Right lobe of liver (tissue), 6 donors: ENCODE measurements around the gene MAP3K1. TPM values are rescaled to one million over a fixed set of nuclear protein-coding genes. Genes with fewer than 3 reads are reported as not detected.
A peak's percentile ranks its signal among the peaks of the same experiment; 100 is the strongest.

Source experiments
- ATAC-seq, 4 donors: fragments of 200-7000 bp; cut with Tn5 transposase; one replicate each; pipeline ENCODE4 v1.9.1; 2020; ENCODE audit warnings: mild to moderate bottlenecking in 4 of 4, moderate library complexity in 4 of 4
- DNase-seq, 3 donors: peaks; one replicate each; pipeline ENCODE4 v3.0.0-alpha.2; 2020
- H3K27ac ChIP-seq, 3 donors: fragments of 200-600 bp; one replicate each; pipeline ENCODE4 v1.8.0; 2022
- H3K27me3 ChIP-seq, 2 donors: fragments of 200-600 bp; one replicate each; pipeline ENCODE4 v1.8.0; 2022
- H3K36me3 ChIP-seq, 4 donors: fragments of 200-600 bp; sonication (generic) in 1 of 4; one replicate each; pipeline versions ENCODE4 v1.5.1 to v1.8.0; 2017 to 2022; ENCODE audit warnings: control low read depth in 1 of 4
- H3K4me1 ChIP-seq, 4 donors: fragments of 200-600 bp; sonication (generic) in 1 of 4; one replicate each; pipeline versions ENCODE4 v1.5.1 to v1.8.0; 2017 to 2022; ENCODE audit warnings: control low read depth in 1 of 4
- H3K4me3 ChIP-seq, 3 donors: fragments of 200-600 bp; one replicate each; pipeline ENCODE4 v1.8.0; 2022
- H3K9me3 ChIP-seq, 4 donors: fragments of 200-600 bp; sonication (generic) in 1 of 4; one replicate each; pipeline versions ENCODE4 v1.5.1 to v1.8.0; 2017 to 2022; ENCODE audit warnings: control low read depth in 1 of 4
- CTCF ChIP-seq, 4 donors: fragments of 200-600 bp in 3 of 4; fragments of 450-650 bp in 1 of 4; IDR thresholded peaks; one replicate each; pipeline versions ENCODE4 v1.5.1 to v1.8.0; 2016 to 2022; ENCODE audit warnings: antibody characterized with exemption in 4 of 4, mild to moderate bottlenecking in 2 of 4
- POLR2A ChIP-seq: fragments of 450-650 bp; IDR thresholded peaks from one replicate; pipeline ENCODE4 v1.6.1; 2017; ENCODE audit warnings: antibody characterized with exemption, mild to moderate bottlenecking
- WGBS: methylation state at CpG from one replicate; pipeline ENCODE4 v1.1.6; 2018; ENCODE audit warnings: low coverage, low lambda C conversion rate; ENCODE audit not compliant: insufficient coverage; ENCODE audit errors: missing lambda C conversion rate; 5-methylcytosine and 5-hydroxymethylcytosine counted together
- intact Hi-C, 2 donors: fragments of 100-400 bp; cut with DNase I; formaldehyde crosslinking; loops; one replicate each; pipeline versions ENCODE4 v1.11.2 to v1.14.1; 2022
- total RNA-seq, 6 experiments: library from RNA; depleted of rRNA in 2 of 6; stranded (reverse); fragments of >200 nt in 2 of 6; fragmentation: NEBNext Ultra II Directional in 3 of 6; extraction: Animal tissue kit (Norgen Biotek cat#: 25700) in 3 of 6; gene quantifications; one replicate each; pipeline versions ENCODE4 v1.1.0 to v1.2.4, GENCODE V29; 2016 to 2023
- donor health status: DM: no; HTN: yes; CAD: no.
- donor health status: DM: no; HTN: no; CAD: no.
- donor health status: DM: no; HTN: no; CAD: no.
- donor health status: DM: no; HTN: yes; CAD: no.
- donor health status: DM: no; HTN: yes; CAD: no.

The MAP3K1 gene
- total RNA-seq, 6 experiments from 2014 or later, result 6.3 to 10.3 (median 8.3) TPM

- Histone ChIP-seq H3K4me3 (no peak overlapping the region), H3K27ac (peak overlapping the region in 2 of 3 donors; percentile 71 to 80), H3K4me1 (peaks cover 0 to 20% (median 6%) of the 10 kb centered on the region in 4 donors), H3K9me3 (no peaks in the 10 kb centered on the region), H3K27me3 (no peaks in the 10 kb centered on the region), H3K36me3 (peaks cover 0 to 8% (median 4%) of the 10 kb centered on the region in 4 donors)
- DNase-seq (peak; percentile 58 to 91 (median 83)), ATAC-seq (peak; percentile 99 to 100 (median 99))
- TF ChIP-seq CTCF (IDR thresholded peaks at IDR 0.05) (no peak), POLR2A (no peak)
- intact Hi-C loops, result no loop called here
- WGBS, result 0% methylated on average over 1 of the region's 2 CpGs
Observed at GRCh38 chr5:56917534-56917933, 102.2 kb downstream of the MAP3K1 start.

DNA sequence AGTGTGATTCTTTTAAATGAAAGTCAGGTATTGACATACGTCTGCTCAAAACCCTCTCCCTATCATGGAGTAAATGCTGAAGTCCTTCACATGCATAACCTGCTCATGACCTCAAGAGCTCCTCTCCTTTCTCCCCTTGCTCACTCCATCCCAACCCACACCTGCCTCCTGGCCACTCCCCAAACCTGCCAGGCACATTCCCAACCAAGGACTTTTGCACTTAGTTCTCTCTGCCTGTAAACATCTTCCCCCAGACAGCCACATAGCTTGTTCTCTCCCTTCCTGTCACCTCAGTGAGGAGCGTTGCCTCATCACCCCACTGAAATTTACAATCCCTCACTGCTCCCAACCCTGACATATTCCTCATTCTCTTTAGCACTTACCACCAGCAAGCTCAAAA is 102.7 kb downstream of the MAP3K1 start:
- TF ChIP-seq CTCF (IDR thresholded peaks at IDR 0.05), result no peak
- ATAC-seq (peak; percentile 58 to 79 (median 78)), DNase-seq (peak; percentile 29 to 69 (median 61))
- no peaks in the 10 kb centered on the region for H3K9me3 ChIP-seq
- intact Hi-C loops, result no loop called here
- H3K4me3 ChIP-seq, result no peak overlapping the region
- peaks cover 0 to 13% (median 5%) of the 10 kb centered on the region in 4 donors for H3K36me3 ChIP-seq
- WGBS, result 38% methylated on average over 2 of the region's 2 CpGs
- H3K27me3 ChIP-seq, result no peaks in the 10 kb centered on the region
- H3K4me1 ChIP-seq, result peaks cover 0 to 20% (median 6%) of the 10 kb centered on the region in 4 donors
- H3K27ac ChIP-seq, result peak overlapping the region in 2 of 3 donors; percentile 71 to 80

- peaks cover 0 to 20% (median 6%) of the 10 kb centered on the region in 4 donors for H3K4me1 ChIP-seq
- no peaks in the 10 kb centered on the region for H3K9me3 ChIP-seq
- no peaks in the 10 kb centered on the region for H3K27me3 ChIP-seq
- 69% methylated on average over 1 of the region's 1 CpG for WGBS
- ATAC-seq (no peak), DNase-seq (no peak)
- H3K36me3 ChIP-seq, result peaks cover 0 to 29% (median 13%) of the 10 kb centered on the region in 4 donors
- no peak for TF ChIP-seq POLR2A
- TF ChIP-seq CTCF (IDR thresholded peaks at IDR 0.05), result no peak
- intact Hi-C loops, result no loop called here
- H3K27ac ChIP-seq, result no peak overlapping the region
- no peak overlapping the region for H3K4me3 ChIP-seq
Observed at GRCh38 chr5:56919942-56920662, 104.8 kb downstream of the MAP3K1 start.

GRCh38 chr5:56922922-56923321 is 107.6 kb downstream of the MAP3K1 start:
- H3K36me3 ChIP-seq, result peaks cover 0 to 38% (median 20%) of the 10 kb centered on the region in 4 donors
- no peak for DNase-seq
- H3K4me1 ChIP-seq, result peaks cover 0 to 9% (median 4%) of the 10 kb centered on the region in 4 donors
- intact Hi-C loops, result no loop called here
- WGBS, result 97% methylated on average over 3 of the region's 6 CpGs
- H3K27me3 ChIP-seq, result no peaks in the 10 kb centered on the region
- no peak for ATAC-seq
- H3K9me3 ChIP-seq, result no peaks in the 10 kb centered on the region
- no peak overlapping the region for H3K4me3 ChIP-seq
- no peak for TF ChIP-seq CTCF (IDR thresholded peaks at IDR 0.05)
- no peak for TF ChIP-seq POLR2A
- H3K27ac ChIP-seq, result no peak overlapping the region
